Stomach (tissue), 9 donors: Measurements from ENCODE around the gene INO80. TPM values are rescaled to one million over a fixed set of nuclear protein-coding genes. Genes with fewer than 3 reads are reported as not detected.

Source experiments
- DNase-seq, 2 donors: peaks; one replicate each; pipeline versions ENCODE4 v3.0.0 to v3.0.0-alpha.2; 2013 to 2019
- H3K27ac ChIP-seq, 5 donors: fragments of 200-600 bp in 4 of 5; sonication (generic) in 4 of 5; one replicate each; pipeline ENCODE4 v1.5.1; 2013 to 2019; ENCODE audit warnings: mild to moderate bottlenecking in 1 of 5, moderate library complexity in 1 of 5
- H3K27me3 ChIP-seq, 3 donors: fragments of 200-600 bp; sonication (generic); one replicate each; pipeline ENCODE4 v1.5.1; 2017 to 2019; ENCODE audit warnings: mixed run types in 1 of 3
- H3K36me3 ChIP-seq, 4 donors: fragments of 200-600 bp; sonication (generic); 1 replicate in 3 of 4; 2 replicates in 1 of 4; pipeline ENCODE4 v1.5.1; 2016 to 2019
- H3K4me1 ChIP-seq, 4 donors: fragments of 200-600 bp; sonication (generic); one replicate each; pipeline ENCODE4 v1.5.1; 2016 to 2019
- H3K4me3 ChIP-seq, 4 donors: fragments of 200-600 bp; sonication (generic) in 3 of 4; one replicate each; pipeline ENCODE4 v1.5.1; 2016 to 2019; ENCODE audit warnings: mild to moderate bottlenecking in 1 of 4
- H3K9me3 ChIP-seq, 4 donors: fragments of 200-600 bp; sonication (generic); one replicate each; pipeline ENCODE4 v1.5.1; 2016 to 2019
- EP300 ChIP-seq: sonication (generic); formaldehyde crosslinking; IDR thresholded peaks from one replicate; pipeline ENCODE4 v1.6.1; 2017; ENCODE audit warnings: antibody characterized with exemption
- POLR2A ChIP-seq, 4 donors: fragments of 450-650 bp; IDR thresholded peaks; one replicate each; pipeline ENCODE4 v1.6.1; 2016; ENCODE audit warnings: antibody characterized with exemption in 4 of 4, control low read depth in 2 of 4, mild to moderate bottlenecking in 1 of 4, moderate library complexity in 1 of 4
- POLR2AphosphoS5 ChIP-seq, 3 donors: sonication (generic); formaldehyde crosslinking; IDR thresholded peaks; one replicate each; pipeline ENCODE4 v1.6.1; 2016; ENCODE audit warnings: antibody characterized with exemption in 3 of 3
- WGBS, 5 donors: extraction: QIAGEN DNeasy Blood & Tissue Kit in 3 of 5; methylation state at CpG; one replicate each; pipeline versions ENCODE4 v1.1.5 to v1.1.7; 2013 to 2018; 5-methylcytosine and 5-hydroxymethylcytosine counted together
- intact Hi-C: fragments of 100-400 bp; cut with DNase I; formaldehyde crosslinking; loops from one replicate; pipeline ENCODE4 v1.15.1; 2023; ENCODE audit warnings: low total_unique reads
- polyA plus RNA-seq, 3 donors: library from polyadenylated mRNA; stranded (reverse); fragments of 200-250 nt; gene quantifications; one replicate each; pipeline ENCODE4 v1.2.3, GENCODE V29; 2013
- total RNA-seq, 5 donors: library from RNA; depleted of rRNA; stranded (reverse); fragments of >200 nt; gene quantifications; one replicate each; pipeline versions ENCODE4 v1.1.0 to v1.2.3, GENCODE V29; 2014 to 2016
- TF ChIP-seq, protein P1 (sequence below), 7 experiments: fragments of 450-650 bp in 4 of 7; fragments of 200-600 bp in 3 of 7; sonication (generic) in 3 of 7; IDR thresholded peaks; one replicate each; pipeline ENCODE4 v1.5.1; 2016 to 2019; ENCODE audit warnings: antibody characterized with exemption in 7 of 7, control low read depth in 2 of 7, mild to moderate bottlenecking in 1 of 7
- donor health status: healthy with polysubstance abuse.
- donor health status: Bipolar disorder and iron deficiency.
- donor health status: healthy.

The INO80 gene
- total and polyA plus RNA-seq, 8 donors: 4.6 to 40.8 (median 29.2) TPM

DNA sequence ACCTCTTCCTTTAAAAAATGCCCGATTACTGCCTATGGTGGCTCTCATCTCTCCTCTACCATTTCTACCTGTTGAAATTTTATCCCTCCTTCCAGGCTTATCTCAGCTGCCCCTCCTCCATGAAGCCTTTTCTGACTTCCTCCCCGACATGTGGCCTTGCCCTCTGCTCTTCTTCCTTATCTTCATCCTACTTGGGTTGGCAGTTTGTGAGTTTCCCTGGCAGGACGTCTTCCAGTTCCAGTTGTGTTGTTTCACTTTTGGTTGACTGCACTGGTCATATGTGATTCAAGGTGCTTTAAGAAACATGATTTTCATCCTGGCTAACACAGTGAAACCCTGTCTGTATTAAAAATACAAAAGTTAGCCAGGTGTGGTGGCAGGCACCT is 182.6 kb downstream of the INO80 start:
- H3K4me3 ChIP-seq: peak overlapping the region in 1 of 4 donors; percentile 75
- H3K36me3 ChIP-seq: peaks cover 0 to 18% (median 0%) of the 10 kb centered on the region in 4 donors
- no peaks in the 10 kb centered on the region for H3K9me3 ChIP-seq
- no peak for TF ChIP-seq POLR2A (IDR thresholded peaks at IDR 0.05)
- TF ChIP-seq EP300: no peak
- peak in 1 of 3 donors; percentile 8 for TF ChIP-seq POLR2AphosphoS5 (IDR thresholded peaks at IDR 0.05)
- TF ChIP-seq, protein P1, sequence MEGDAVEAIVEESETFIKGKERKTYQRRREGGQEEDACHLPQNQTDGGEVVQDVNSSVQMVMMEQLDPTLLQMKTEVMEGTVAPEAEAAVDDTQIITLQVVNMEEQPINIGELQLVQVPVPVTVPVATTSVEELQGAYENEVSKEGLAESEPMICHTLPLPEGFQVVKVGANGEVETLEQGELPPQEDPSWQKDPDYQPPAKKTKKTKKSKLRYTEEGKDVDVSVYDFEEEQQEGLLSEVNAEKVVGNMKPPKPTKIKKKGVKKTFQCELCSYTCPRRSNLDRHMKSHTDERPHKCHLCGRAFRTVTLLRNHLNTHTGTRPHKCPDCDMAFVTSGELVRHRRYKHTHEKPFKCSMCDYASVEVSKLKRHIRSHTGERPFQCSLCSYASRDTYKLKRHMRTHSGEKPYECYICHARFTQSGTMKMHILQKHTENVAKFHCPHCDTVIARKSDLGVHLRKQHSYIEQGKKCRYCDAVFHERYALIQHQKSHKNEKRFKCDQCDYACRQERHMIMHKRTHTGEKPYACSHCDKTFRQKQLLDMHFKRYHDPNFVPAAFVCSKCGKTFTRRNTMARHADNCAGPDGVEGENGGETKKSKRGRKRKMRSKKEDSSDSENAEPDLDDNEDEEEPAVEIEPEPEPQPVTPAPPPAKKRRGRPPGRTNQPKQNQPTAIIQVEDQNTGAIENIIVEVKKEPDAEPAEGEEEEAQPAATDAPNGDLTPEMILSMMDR (IDR thresholded peaks at IDR 0.05): no peak
- peaks cover 10 to 47% (median 36%) of the 10 kb centered on the region in 3 donors for H3K27me3 ChIP-seq
- H3K27ac ChIP-seq: peak overlapping the region in 4 of 5 donors; percentile 15 to 57 (median 34)
- intact Hi-C loops: no loop called here
- H3K4me1 ChIP-seq: peaks cover 27 to 52% (median 38%) of the 10 kb centered on the region in 4 donors
- DNase-seq: no peak
- WGBS, 5 donors: 52 to 65% (median 58%) methylated on average over 3 of the region's 3 CpGs

DNA sequence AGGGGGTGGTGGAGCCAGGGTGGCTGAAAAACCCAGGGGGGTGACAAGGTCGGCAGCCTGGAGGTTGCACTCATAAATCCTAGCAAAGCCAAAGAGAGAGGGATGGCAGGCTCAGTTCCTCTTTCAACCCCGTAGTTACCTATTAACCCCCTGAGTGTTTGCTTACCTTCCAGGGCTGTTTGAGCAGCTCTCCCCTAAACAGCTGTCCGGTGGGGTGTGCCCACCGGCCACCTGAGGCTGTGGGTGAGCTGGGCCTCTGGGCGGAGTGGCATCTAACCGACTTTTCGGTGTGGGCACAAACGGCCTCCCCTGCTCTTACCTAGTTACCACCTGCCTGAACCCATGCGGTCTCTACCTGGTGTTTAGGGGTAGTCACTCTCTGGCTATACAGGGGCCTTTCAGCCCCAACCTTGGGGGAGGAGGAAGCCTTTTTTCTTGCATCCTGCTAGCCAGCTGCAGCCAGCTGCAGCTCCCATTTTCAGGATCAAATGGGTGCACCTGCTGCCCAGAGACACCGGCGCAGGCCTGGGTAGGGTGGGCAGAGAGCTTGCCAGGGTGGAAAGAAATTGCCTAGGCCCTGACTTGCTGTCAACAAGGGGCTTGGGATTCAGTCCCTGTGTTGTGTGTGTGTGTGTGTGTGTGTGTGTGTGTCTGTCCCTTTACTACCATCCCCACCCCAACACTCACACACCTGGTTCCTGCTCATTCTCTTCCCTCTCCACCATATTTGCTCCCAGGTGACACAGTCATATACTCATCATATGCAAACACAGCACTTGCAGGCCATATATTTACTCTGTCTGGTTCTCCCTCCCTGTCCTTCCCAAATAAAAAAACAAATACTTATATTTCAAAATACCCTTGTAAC is 183.2 kb downstream of the INO80 start:
- Histone ChIP-seq H3K27ac (peak overlapping the region in 4 of 5 donors; percentile 1 to 57 (median 42)), H3K4me3 (peak overlapping the region in 2 of 4 donors; percentile 54 to 75), H3K9me3 (no peaks in the 10 kb centered on the region), H3K4me1 (peaks cover 34 to 58% (median 45%) of the 10 kb centered on the region in 4 donors), H3K27me3 (peaks cover 10 to 53% (median 42%) of the 10 kb centered on the region in 3 donors), H3K36me3 (peaks cover 0 to 18% (median 0%) of the 10 kb centered on the region in 4 donors)
- TF ChIP-seq, protein P1 (IDR thresholded peaks at IDR 0.05): no peak
- TF ChIP-seq POLR2A (IDR thresholded peaks at IDR 0.05): no peak
- no peak for TF ChIP-seq EP300
- no peak for TF ChIP-seq POLR2AphosphoS5 (IDR thresholded peaks at IDR 0.05)
- DNase-seq: peak in 1 of 2 donors; percentile 69
- WGBS, 5 donors: 45 to 60% (median 49%) methylated on average over 9 to 11 of the region's 11 CpGs
- intact Hi-C loops: no loop called here

DNA sequence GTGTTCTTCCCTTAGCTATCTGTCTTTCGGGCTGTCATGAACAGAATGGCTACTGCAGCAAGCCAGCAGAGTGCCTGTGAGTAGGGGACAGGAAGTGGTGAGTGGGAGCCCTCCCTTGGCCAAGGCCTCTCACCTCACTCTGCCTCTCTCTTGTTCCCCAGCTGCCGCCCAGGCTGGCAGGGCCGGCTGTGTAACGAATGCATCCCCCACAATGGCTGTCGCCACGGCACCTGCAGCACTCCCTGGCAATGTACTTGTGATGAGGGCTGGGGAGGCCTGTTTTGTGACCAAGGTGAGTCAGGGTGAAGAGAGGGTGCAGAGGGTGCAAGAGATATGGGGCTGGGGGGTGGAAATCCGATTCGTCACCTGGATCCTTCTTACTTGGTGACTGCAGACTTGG is 183.9 kb downstream of the INO80 start:
- DNase-seq: peak in 1 of 2 donors; percentile 63
- WGBS, 5 donors: 59 to 82% (median 74%) methylated on average over 8 of the region's 8 CpGs
- Histone ChIP-seq H3K9me3 (no peaks in the 10 kb centered on the region), H3K4me1 (peaks cover 41 to 66% (median 52%) of the 10 kb centered on the region in 4 donors), H3K36me3 (peaks cover 0 to 18% (median 0%) of the 10 kb centered on the region in 4 donors), H3K27ac (peak overlapping the region in 3 of 5 donors; percentile 37 to 47 (median 46)), H3K4me3 (peak overlapping the region in 3 of 4 donors; percentile 49 to 75 (median 54)), H3K27me3 (peaks cover 10 to 60% (median 50%) of the 10 kb centered on the region in 3 donors)
- TF ChIP-seq EP300 (no peak), POLR2A (IDR thresholded peaks at IDR 0.05) (no peak), POLR2AphosphoS5 (IDR thresholded peaks at IDR 0.05) (no peak)
- TF ChIP-seq, protein P1 (IDR thresholded peaks at IDR 0.05): no peak
- intact Hi-C loops: no loop called here

DNA sequence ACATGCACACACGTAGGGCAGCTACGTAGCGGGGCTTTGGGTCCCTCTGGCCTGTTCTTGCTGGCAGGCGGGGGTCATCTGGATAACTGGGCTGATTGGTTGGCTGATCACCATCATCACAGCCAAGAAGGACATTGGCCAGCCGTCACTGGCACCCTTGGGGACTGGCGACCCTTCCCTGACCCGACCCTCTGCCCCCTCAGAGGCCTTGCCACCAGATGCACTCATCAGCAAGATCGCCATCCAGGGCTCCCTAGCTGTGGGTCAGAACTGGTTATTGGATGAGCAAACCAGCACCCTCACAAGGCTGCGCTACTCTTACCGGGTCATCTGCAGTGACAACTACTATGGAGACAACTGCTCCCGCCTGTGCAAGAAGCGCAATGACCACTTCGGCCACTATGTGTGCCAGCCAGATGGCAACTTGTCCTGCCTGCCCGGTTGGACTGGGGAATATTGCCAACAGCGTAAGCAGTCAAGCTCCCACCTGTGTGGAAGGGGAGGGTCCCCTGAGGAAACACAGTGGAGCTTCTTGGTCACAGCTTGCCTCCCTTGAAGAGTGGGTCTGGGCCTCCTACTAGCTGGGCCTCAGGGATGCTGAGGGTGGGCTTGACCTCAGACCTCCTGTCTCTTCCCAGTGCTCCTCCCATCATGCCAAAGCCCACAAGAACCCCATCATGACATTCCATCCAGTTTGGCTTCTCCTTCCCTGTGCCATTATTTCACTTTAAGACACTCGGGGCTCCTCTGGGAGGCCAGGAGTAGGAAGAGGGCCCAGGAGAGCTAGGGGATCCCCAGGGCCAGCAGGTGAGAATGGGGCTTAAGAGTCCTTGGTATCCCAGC is 184.6 kb downstream of the INO80 start:
- Histone ChIP-seq H3K4me3 (peak overlapping the region; percentile 49 to 75 (median 52)), H3K9me3 (no peaks in the 10 kb centered on the region), H3K36me3 (peaks cover 0 to 14% (median 0%) of the 10 kb centered on the region in 4 donors), H3K4me1 (peaks cover 43 to 72% (median 58%) of the 10 kb centered on the region in 4 donors), H3K27ac (peak overlapping the region; percentile 9 to 47 (median 43)), H3K27me3 (peaks cover 10 to 66% (median 56%) of the 10 kb centered on the region in 3 donors)
- intact Hi-C loops: no loop called here
- TF ChIP-seq, protein P1 (IDR thresholded peaks at IDR 0.05): no peak
- 74 to 79% (median 77%) methylated on average over 10 to 16 of the region's 16 CpGs for WGBS, 5 donors
- DNase-seq: no peak
